Pancreas (tissue), 10 donors: Measurements from ENCODE around the gene ZNF521. TPM values are rescaled to one million over a fixed set of nuclear protein-coding genes. Genes with fewer than 3 reads are reported as not detected.

ENCODE experiments used
- ATAC-seq, 4 donors: fragments of 200-7000 bp; cut with Tn5 transposase; one replicate each; pipeline versions ENCODE4 v1.8.0 to v1.9.1; 2020; ENCODE audit warnings: mild to moderate bottlenecking in 4 of 4, moderate library complexity in 4 of 4
- DNase-seq, 6 donors: peaks; one replicate each; pipeline ENCODE4 v3.0.0-alpha.2; 2020
- FAIRE-seq: peaks from 2 replicates; lab custom pipeline; 2012; peaks lifted over from hg19 to GRCh38; lab: Jason Lieb, UNC
- H3K27ac ChIP-seq, 4 donors: fragments of 200-600 bp; sonication (generic); 1 replicate in 3 of 4; 2 replicates in 1 of 4; pipeline versions ENCODE4 v1.5.0 to v1.8.0; 2020
- H3K27me3 ChIP-seq, 4 donors: fragments of 200-600 bp; one replicate each; pipeline ENCODE4 v1.8.0; 2021
- H3K36me3 ChIP-seq, 3 donors: fragments of 200-600 bp; sonication (generic) in 1 of 3; one replicate each; pipeline versions ENCODE4 v1.5.0 to v1.8.0; 2020 to 2021
- H3K4me1 ChIP-seq, 3 donors: fragments of 200-600 bp; one replicate each; pipeline ENCODE4 v1.8.0; 2021
- H3K4me3 ChIP-seq, 4 donors: fragments of 200-600 bp; sonication (generic) in 2 of 4; one replicate each; pipeline versions ENCODE4 v1.5.0 to v1.8.0; 2020 to 2021
- H3K9me3 ChIP-seq, 4 donors: fragments of 200-600 bp; one replicate each; pipeline ENCODE4 v1.8.0; 2021
- WGBS, 2 donors: extraction: QIAGEN DNeasy Blood & Tissue Kit; methylation state at CpG; one replicate each; pipeline ENCODE4 v1.1.7; 2013; 5-methylcytosine and 5-hydroxymethylcytosine counted together
- intact Hi-C, 3 donors: fragments of 100-400 bp; cut with DNase I; formaldehyde crosslinking; loops; one replicate each; pipeline versions ENCODE4 v1.11.1 to v1.14.2; 2022
- polyA plus RNA-seq, 2 donors: library from polyadenylated mRNA; stranded (reverse); fragments of 200-250 nt; gene quantifications; one replicate each; pipeline ENCODE4 v1.2.3, GENCODE V29; 2013
- total RNA-seq, 6 donors: library from RNA; stranded (reverse); fragmentation: NEBNext Ultra II Directional in 4 of 6; extraction: Animal tissue kit (Norgen Biotek cat#: 25700) in 4 of 6; gene quantifications; one replicate each; pipeline versions ENCODE4 v1.2.1 to v1.2.4, GENCODE V29; 2021 to 2023
- TF ChIP-seq, protein P1 (sequence below), 4 donors: fragments of 200-600 bp; sonication (generic) in 3 of 4; IDR thresholded peaks; one replicate each; pipeline versions ENCODE4 v1.5.0 to v1.8.0; 2021; ENCODE audit warnings: antibody characterized with exemption in 4 of 4
- donor health status: healthy with polysubstance abuse.
- donor health status: DM: no; HTN: no; CAD: no; lungs with moderate emphysema.
- donor health status: DM: no; HTN: no; CAD: no.
- donor health status: control.
- donor health status: control.
- donor health status: Bipolar disorder and iron deficiency.
- donor health status: DM: yes; HTN: yes; CAD: no.
- donor health status: DM: no; HTN: no; CAD: no.
- donor health status: DM: no; HTN: no; CAD: no.
- donor health status: DM: yes; HTN: yes; CAD: no.

ZNF521 gene
- total and polyA plus RNA-seq, 8 donors = 0.42 to 6.0 (median 1.5) TPM

DNA sequence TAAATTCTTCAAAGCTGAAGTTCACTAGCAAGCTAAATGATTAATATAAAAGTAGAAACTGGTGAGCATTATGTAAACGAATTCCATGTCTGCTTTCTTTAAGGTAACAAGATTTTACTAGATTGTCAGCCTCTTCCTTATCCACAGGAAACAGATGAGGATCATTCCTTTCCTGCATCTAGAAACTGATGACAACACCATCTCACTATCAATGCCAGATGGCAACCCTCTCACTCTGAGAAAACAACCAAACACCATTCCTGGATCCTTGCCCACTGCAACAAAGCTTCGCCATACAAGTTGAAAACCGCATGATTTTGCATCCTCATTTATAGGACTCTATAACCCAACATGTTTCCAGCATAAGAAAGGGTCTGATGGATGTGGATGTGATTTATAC lies 122.9 kb downstream of the ZNF521 start:
- Histone ChIP-seq H3K27me3 (peaks cover 0 to 8% (median 0%) of the 10 kb centered on the region in 4 donors), H3K27ac (no peak overlapping the region), H3K9me3 (no peaks in the 10 kb centered on the region), H3K36me3 (no peaks in the 10 kb centered on the region), H3K4me1 (no peaks in the 10 kb centered on the region), H3K4me3 (no peak overlapping the region)
- intact Hi-C loops = no loop called here
- DNase-seq (no peak), ATAC-seq (no peak), FAIRE-seq (no peak)
- 23 to 35% methylated on average over 3 of the region's 3 CpGs for WGBS, 2 donors
- TF ChIP-seq, protein P1, sequence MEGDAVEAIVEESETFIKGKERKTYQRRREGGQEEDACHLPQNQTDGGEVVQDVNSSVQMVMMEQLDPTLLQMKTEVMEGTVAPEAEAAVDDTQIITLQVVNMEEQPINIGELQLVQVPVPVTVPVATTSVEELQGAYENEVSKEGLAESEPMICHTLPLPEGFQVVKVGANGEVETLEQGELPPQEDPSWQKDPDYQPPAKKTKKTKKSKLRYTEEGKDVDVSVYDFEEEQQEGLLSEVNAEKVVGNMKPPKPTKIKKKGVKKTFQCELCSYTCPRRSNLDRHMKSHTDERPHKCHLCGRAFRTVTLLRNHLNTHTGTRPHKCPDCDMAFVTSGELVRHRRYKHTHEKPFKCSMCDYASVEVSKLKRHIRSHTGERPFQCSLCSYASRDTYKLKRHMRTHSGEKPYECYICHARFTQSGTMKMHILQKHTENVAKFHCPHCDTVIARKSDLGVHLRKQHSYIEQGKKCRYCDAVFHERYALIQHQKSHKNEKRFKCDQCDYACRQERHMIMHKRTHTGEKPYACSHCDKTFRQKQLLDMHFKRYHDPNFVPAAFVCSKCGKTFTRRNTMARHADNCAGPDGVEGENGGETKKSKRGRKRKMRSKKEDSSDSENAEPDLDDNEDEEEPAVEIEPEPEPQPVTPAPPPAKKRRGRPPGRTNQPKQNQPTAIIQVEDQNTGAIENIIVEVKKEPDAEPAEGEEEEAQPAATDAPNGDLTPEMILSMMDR (IDR thresholded peaks at IDR 0.05) = no peak

DNA sequence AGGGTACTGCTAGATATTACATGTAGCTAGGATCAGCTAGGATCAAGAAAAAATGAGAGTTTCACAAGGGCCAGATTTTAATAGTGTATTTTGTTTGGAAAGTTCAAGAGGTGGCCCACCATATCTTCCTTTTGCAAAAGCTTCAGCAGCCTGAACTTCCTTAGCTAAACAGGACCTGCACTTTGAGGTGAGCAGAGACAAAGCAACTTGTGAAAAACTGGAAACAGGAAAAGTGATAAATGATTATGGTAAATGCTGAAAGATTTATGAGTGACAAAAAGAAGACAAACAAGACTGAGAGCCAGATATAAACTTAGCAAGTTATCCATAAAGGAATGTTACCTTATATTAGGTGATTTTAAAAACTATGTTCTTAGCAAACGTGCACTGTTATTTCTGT lies 123.6 kb downstream of the ZNF521 start:
- WGBS, 2 donors = 45 to 48% methylated on average over 1 of the region's 1 CpG
- Histone ChIP-seq H3K9me3 (no peaks in the 10 kb centered on the region), H3K36me3 (no peaks in the 10 kb centered on the region), H3K27me3 (peaks cover 0 to 8% (median 0%) of the 10 kb centered on the region in 4 donors), H3K4me3 (no peak overlapping the region), H3K4me1 (no peaks in the 10 kb centered on the region), H3K27ac (no peak overlapping the region)
- intact Hi-C loops = no loop called here
- DNase-seq (no peak), ATAC-seq (no peak), FAIRE-seq (no peak)
- TF ChIP-seq, protein P1 (IDR thresholded peaks at IDR 0.05) = no peak

DNA sequence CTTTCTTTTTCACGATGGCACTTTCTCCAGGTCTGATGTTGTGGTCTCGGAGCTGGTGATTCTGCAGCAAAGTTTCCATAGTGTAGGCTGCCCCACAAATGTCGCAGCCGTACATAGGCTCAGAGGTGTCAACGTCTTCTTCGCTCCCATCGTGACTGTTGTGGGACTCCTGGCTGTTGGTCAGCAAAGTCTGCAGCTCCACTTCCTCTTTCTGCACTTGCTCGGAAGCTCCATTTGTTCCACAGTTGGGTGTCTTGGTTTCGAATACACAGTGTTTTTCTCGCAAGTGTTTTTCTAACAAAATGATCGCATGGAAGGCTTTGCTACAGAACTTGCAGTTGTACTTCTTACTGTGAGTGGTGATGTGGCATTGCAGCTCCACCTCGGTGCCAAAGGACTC lies 126.8 kb downstream of the ZNF521 start:
- Histone ChIP-seq H3K27me3 (no peaks in the 10 kb centered on the region), H3K36me3 (no peaks in the 10 kb centered on the region), H3K4me3 (no peak overlapping the region), H3K9me3 (no peaks in the 10 kb centered on the region), H3K4me1 (no peaks in the 10 kb centered on the region), H3K27ac (no peak overlapping the region)
- no peak for FAIRE-seq
- no peak for DNase-seq
- ATAC-seq = no peak
- WGBS, 2 donors = 80 to 89% methylated on average over 12 of the region's 12 CpGs
- intact Hi-C loops = no loop called here
- TF ChIP-seq, protein P1 (IDR thresholded peaks at IDR 0.05) = no peak

DNA sequence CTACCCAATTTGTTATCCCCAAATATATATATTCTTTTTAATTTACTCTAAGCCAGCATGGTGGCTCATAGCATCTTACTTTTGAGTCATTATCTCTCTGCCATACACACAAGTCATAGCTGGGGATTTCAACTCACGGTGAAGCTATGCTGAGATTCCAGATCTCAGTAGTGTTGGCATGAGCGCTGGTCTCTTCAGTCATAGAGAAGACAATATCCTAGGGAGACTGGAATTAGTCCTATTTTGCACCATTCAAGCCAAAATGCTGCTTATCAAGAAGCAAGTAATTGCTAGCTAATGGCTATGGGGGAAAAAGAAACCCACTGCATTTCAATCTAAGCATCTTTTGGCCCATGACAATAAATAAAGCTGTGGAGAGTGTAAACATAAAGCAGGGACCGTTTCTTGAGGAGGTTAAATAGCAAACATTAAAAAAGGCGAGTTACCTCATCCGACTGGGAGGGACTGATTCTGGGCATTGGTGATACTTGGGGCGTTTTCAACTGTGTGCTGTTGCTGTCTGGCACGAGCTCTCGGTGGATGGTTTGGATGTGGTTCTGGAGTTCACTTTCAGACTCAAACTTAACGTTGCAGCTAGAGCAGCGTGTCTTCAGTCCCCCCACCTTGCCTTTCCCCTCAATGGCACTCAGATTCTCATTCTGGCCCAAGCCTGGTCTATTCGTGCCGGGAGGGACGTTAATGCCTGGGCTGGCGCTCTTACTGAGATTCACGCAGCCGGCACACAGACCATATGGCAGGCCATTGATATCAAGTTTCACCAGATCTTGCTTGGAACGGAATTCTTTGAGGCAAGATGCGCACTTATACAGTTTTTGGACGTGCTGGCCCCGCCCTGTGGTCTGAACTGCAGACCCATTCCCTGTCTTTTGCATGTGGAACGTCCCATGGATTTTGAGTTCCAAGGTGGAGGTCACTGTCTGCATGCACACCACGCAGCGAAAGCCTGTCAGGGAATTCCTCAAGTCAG lies 127.8 kb downstream of the ZNF521 start:
- no peak for FAIRE-seq
- TF ChIP-seq, protein P1 (IDR thresholded peaks at IDR 0.05) = no peak

DNA sequence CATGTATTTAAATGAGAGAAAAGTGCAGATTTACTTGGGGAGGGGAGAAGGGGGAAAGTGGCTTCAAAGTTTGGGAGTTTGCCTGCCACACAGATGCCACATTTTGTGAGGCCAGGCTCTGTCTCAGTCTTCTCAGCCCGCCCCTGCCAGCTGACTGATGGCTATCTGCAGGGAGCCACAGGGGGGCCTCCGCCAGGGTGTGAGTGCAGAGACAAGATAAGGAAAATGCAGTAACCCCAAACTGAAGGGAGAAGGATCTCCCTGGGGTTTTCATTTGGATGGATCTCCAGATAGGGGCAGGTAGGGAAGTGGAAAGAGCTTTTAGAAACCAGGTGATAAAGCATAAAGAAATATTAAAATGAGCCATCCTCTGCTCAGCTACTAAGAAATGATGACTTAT lies 128.8 kb downstream of the ZNF521 start:
- H3K27me3 ChIP-seq = no peaks in the 10 kb centered on the region
- WGBS, 2 donors = 63 to 84% methylated on average over 2 of the region's 2 CpGs
- no peaks in the 10 kb centered on the region for H3K9me3 ChIP-seq
- no peak for FAIRE-seq
- TF ChIP-seq, protein P1 (IDR thresholded peaks at IDR 0.05) = no peak
- H3K4me3 ChIP-seq = no peak overlapping the region
- intact Hi-C loops = no loop called here
- no peak overlapping the region for H3K27ac ChIP-seq
- no peaks in the 10 kb centered on the region for H3K36me3 ChIP-seq
- no peaks in the 10 kb centered on the region for H3K4me1 ChIP-seq
- no peak for DNase-seq
- no peak for ATAC-seq

More for the DNA sequence above, 127.8 kb downstream of the ZNF521 start:
- DNase-seq = no peak
- no peak for ATAC-seq
- intact Hi-C loops = no loop called here
- WGBS, 2 donors = 76 to 84% methylated on average over 23 of the region's 23 CpGs
- no peak overlapping the region for H3K27ac ChIP-seq
- no peaks in the 10 kb centered on the region for H3K4me1 ChIP-seq
- no peaks in the 10 kb centered on the region for H3K9me3 ChIP-seq
- no peak overlapping the region for H3K4me3 ChIP-seq
- no peaks in the 10 kb centered on the region for H3K36me3 ChIP-seq
- H3K27me3 ChIP-seq = no peaks in the 10 kb centered on the region
